NCI-H1694 (cell line): ENCODE data around the gene CCDC73.
"Not testable (repeated sequence)": the region's sequence is repeated elsewhere in the genome, so short reads cannot be mapped to it uniquely, and the experiment has no call there.

Source experiments
- DNase-seq: peaks from one replicate; lab custom pipeline; 2025; lab: John Stamatoyannopoulos, UW

Gene CCDC73

DNA sequence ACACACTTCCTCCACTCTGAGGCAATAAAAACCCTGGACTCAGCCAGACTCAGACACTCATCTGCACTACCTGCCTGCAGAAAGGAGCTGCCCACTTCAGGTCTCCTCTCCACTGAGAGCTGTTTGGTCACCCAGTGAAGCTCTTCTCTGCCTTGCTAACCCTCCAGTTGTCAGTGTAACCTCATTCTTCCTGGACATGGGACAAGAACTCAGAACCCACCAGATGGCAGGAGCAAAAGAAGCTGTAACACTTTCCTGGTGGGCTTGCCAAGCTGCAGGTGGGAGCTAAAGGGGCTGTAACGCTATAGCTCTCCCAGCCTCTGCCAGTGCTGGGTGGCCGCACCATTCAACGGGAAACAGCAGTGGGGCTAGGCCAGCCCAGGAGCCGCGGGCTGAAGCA, 89.7 kb downstream of the CCDC73 start:
- DNase-seq, result no peak

- no peak for DNase-seq
These were observed 90.2 kb downstream of the CCDC73 start for GRCh38 chr11:32704261-32704660.

DNA sequence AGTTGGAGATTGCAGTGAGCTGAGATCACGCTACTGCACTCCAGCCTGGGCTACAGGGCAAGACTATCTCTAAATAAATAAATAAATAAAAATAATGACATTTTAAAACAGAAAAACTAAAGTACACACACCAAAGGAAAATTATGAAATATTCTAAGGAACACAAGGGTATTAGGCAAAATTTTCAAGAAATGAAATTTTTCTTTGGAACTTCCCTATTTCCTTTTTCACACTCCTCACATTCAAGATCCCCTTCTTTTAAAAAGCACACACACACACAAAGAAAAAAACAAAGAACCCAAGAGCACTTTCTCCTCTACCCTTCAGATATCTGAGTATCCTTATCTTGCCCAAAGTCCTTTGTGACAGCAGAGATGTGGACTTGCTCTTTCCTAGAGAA, 92.8 kb downstream of the CCDC73 start:
- DNase-seq, result no peak

DNA sequence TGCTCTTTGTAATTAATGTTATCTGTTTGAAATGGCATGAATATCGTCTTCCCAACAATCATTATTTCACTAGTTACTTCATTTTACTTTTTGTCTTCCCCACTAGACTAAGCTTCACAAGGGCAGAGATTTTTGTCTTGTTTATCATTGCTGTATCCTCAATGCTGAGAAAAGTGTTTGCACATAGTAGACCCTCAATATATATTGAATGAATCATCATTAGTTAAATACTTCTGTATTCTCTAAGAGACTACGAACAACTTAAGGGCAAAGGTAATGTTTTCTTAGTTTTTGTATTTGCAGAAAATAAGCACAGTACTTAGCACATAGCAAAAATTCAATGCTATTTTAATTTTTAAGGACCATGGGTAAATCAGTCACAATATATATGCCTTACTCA, 95.9 kb downstream of the CCDC73 start:
- DNase-seq, result no peak

DNA sequence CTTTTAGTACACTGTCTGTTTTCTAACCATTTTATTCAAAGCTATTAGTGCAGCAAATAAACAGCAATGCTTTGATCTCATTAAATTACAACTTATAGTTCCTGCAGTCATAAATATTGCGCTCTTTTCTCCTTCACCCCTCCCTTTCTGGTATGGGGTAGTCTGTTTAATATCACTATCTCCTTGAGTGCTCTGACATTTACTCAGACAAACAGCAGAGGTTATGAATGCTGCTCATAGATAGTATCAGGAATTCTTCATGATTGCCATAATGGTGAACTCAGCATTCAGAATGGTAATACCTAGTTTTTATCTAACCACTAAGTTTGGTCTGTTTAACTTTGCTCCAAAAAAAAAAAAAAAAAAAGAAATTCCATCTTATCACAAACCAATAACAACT, 123.4 kb downstream of the CCDC73 start:
- no peak for DNase-seq

- no peak for DNase-seq
These were observed 134.8 kb downstream of the CCDC73 start for GRCh38 chr11:32659672-32660071.

- no peak for DNase-seq
These were observed 135.6 kb downstream of the CCDC73 start for GRCh38 chr11:32658639-32659406.

DNA sequence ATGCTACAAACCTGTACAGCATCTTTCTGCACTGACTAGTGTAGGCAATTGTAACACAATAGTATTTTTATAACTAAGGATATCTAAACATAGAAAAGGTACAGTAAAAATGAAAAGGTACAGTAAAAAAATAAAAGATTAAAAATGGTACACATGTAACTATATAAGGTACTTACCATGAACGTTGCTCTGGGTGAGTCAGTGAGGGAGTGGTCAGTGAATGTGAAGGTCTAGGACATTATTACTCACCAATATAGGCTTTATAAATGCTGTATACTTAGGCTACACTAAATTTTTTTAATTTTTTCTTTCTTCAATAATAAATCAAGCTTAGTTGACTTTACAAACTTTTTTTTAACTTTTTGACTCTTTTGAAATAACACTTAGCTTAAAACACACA, 150.9 kb downstream of the CCDC73 start:
- no peak for DNase-seq

- no peak for DNase-seq
These were observed 153.1 kb downstream of the CCDC73 start for GRCh38 chr11:32641361-32641760.

GRCh38 chr11:32635819-32636218, 158.6 kb downstream of the CCDC73 start:
- no peak for DNase-seq

DNA sequence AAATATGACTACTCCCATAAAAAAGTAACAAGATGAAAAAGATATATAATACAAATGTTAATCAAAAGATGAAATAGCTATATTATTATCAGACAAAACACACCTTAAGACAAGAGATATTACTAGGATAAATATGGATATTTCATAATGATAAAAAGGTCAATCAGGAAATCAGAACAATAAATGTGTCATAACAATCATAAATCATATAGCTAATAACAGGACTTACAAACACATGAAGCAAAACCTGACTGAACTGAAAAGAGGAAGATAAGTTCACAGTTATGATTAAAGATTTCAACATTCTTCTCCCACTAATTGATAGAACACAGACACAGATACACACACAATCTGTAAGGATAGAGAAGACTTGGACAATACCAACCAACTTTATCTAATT, 163.6 kb downstream of the CCDC73 start:
- no peak for DNase-seq

GRCh38 chr11:32616903-32617302, 177.6 kb downstream of the CCDC73 start:
- DNase-seq, result no peak

DNA sequence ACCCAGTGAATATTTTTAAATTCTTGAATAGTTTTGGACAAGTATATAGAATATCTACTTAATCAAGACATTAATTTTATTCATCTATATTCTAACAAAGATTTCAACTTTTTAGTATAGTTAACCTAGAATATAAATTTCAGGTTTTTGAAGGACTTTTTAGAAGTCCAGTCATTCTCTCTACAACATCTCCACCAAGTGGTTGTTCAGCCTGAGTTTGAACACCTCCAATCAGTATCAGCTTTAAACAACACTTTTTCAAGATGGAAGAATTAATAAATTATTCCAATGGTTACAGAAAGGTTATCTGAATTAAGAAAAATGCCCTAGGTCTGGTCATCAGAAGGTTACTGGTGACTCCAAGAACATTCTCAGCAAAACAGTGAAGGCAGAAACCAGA, 179.0 kb downstream of the CCDC73 start:
- DNase-seq, result no peak

DNA sequence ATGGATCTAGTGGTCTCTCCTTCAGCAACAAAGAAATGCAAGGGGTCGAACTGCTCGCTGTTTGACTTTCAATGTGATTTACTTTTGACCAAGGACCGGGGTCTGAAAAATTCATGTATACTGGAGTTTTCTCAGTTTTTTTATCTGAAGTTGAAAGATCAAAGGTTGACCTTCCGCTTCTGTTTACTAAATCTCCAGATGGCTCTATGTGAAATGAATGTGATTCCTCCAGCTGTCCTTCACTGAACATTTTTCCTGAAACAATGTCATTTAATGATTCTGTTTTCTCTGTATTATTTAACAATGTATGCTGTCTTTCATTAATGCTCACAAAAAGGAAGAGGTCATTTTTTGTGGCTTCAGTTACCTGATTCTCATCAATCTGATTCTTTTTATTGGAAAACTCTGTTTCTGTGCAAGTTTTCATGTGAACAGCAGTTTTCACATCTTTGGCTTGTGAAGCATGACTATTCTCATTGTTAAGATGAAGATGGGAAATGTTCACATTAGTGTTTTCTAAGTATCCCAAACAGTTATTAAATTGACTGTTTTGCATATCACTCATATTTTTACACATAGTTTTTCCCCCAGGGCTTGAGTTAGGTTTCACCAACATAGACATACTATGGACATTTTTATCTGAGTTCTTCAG, 180.8 kb downstream of the CCDC73 start:
- no peak for DNase-seq

DNA sequence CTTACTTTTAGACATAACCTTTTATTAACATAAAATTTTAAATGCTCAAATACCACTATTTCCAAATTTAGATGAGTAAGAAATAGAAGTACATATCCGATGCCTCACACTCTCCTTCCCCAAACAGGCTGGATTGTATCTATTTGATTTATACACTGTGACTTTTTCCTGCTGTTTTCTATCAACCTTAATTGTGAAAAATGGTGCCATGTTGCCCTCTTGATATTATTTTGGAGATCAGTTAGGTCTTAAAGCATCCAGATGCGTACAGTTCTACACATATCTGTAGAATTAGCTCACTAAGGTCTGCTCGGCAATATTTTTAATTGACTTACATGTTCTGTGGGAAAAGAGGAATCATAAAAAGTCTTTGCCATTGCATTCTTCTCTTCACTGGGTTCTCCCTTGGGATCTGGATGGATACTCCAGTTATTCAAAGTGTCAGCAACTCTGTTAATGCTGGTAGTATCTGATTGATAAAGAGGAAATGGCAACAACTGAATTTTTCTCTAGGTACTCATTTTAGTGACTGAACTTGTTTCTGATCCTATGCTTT, 183.6 kb downstream of the CCDC73 start:
- no peak for DNase-seq

DNA sequence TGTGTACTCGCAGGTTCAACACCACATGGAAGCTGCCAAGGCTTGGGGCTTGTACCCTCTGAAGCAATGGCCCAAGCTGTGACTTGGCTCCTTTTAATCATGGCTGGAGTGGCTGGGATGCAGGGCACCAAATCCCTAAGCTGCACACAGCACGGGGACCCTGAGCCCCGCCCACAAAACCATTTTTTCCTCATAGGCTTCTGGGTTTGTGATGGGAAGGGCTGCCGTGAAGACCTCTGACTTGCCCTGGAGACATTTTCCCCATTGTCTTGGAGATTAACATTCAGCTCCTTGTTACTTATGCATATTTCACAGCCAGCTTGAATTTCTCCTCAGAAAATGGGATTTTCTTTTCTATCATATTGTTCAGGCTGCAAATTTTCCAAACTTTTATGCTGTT, 185.6 kb downstream of the CCDC73 start:
- DNase-seq, result not testable (repeated sequence)

GRCh38 chr11:32606220-32606619, 188.2 kb downstream of the CCDC73 start:
- DNase-seq, result no peak

DNA sequence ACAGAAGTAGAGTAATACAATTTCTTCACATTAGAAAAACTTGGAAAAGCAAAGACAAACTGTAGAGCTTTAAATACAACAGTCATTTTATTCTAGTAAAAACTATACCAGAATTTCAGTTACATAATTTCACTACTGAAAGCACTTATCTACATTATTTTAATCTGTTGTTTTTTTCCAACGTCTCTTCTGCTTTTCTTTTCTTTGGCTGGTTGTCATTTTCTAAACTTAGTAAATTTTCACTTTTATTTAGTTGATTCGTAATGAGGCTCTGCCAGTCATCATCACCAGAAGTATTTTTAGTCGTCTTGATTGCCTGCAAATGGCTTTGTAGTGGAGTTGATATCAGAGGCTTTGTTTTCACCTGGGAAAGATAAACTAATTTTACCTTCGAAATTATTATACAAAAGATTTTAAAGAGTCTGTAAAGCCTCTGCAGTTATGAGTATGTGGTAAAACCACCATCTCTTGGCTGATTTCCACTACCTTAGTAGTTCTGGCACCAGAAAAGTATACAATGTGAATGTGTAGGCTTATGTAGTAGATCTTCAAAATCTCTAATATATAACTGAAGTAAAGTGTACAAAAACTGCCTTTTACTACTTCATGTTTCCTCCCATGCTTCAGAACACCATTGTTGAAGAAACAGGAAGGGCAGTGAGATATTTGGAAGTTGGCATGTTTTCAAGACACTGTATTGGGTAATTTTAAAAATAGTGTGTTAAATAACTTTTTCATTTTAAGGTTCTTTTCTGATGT, 191.6 kb downstream of the CCDC73 start:
- DNase-seq, result no peak

DNA sequence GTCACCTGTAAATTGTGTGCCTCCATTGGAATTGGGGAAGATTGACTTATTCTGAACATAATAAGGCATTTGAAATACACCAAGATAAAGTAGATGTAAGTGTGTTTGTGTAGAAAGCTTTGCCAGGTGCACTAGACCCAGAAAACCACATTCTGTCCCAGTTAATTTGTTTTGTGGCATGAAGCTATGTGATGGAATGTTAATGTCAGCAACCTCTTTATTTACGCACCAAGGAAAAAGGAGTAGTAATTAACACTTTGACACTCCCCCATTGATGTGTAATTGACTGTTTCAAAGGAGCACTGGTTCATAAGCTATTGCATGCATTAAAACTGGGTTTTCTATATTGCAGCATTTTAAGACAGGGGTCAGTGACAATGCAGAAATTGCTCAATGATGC, 196.5 kb downstream of the CCDC73 start:
- no peak for DNase-seq

DNA sequence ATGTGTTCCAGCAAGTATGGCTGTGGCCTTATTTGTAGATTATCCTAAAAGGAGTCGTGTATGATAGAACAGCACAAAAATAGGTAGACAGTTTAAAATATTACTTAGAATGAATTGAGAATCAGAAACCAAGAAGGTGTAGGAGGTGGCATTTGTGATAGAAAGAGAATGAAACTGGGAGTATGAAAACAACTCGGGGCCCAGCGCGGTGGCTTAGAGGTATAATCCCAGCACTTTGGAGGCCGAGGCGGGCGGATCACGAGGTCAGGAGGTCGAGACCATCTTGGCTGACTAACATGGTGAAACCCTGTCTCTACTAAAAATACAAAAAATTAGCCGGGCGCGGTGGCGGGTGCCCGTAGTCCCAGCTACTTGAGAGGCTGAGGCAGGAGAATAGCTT, 198.3 kb downstream of the CCDC73 start:
- not testable (repeated sequence) for DNase-seq

DNA sequence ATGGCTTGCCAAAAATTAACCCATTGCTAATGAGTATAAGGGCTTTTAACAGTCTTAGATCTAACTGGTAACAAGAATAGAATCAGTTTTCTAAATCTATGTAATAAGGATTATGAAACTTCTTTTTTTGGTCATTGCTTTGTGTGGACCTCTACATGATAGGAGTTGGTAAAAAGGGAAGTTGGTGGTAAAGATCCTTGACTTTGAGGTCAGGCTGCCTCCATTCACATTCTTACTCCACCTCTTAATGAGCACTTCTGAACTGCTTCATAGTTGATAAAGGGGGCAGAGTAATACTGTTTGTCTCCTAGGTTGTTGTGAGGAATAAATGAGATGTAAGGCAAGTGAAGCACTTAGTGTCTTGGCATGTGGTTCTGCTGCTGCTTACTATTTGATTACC, 200.2 kb downstream of the CCDC73 start:
- no peak for DNase-seq

DNA sequence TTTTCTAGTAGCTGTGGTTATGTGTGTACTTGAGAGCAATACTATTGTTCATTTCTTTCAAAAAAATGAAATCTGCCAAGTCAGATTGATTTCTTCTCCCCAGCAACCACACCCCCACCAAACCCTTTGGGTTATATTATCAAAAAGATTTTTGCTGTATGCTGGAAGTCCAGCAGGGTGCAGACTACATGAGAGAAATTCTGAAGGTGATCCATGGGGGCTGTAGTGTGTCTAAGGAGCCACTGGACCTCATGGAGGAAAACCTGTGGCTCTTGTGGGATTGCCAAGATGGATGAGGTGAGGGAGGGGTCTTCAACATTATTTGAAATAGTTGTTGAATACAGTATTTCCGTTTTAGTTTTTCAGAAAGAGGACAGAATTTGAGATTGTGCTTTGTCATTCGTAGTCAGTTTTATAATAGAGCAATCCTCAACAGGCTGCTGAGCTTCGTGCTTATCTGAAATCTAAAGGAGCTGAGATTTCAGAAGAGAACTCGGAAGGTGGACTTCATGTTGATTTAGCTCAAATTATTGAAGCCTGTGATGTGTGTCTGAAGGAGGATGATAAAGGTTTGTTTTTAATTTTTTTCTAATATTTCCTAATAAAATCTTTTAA, 207.8 kb downstream of the CCDC73 start:
- no peak for DNase-seq
